IMR-90 (cell line): ENCODE measurements around the gene ZNF746. TPM values are rescaled to one million over a fixed set of nuclear protein-coding genes. Genes with fewer than 3 reads are reported as not detected.

Source experiments
- ATAC-seq: fragments of 200-7000 bp; cut with Tn5 transposase; 2 replicates; pipeline ENCODE4 v1.9.1; 2020; ENCODE audit warnings: low read depth, mild to moderate bottlenecking, moderate library complexity
- BruUV-seq: library from RNA; stranded (reverse); fragments of 400-500 nt; replicated peaks from 2 replicates; lab custom pipeline; 2021; lab: Mats Ljungman, UMichigan
- CTCF ChIA-PET: fragments of 300-600 bp; formaldehyde crosslinking; extraction: SDS; loops from one replicate; lab custom pipeline; 2021; ENCODE audit warnings: antibody characterized with exemption; lab: Yijun Ruan, JAX
- POLR2A ChIA-PET: fragments of 300-600 bp; sonication (Branson Sonifier 250); formaldehyde crosslinking; loops from one replicate; lab custom pipeline; 2022; ENCODE audit warnings: antibody characterized with exemption; ENCODE audit not compliant: unreplicated experiment; lab: Charles Lee
- DNase-seq: peaks from one replicate; pipeline ENCODE4 v3.0.0; 2013
- H2AFZ ChIP-seq: replicated peaks from 2 replicates; pipeline ENCODE3; 2013; ENCODE audit warnings: low read length, mild to moderate bottlenecking; ENCODE audit not compliant: poor library complexity
- H2AK5ac ChIP-seq: 2 replicates; pipeline ENCODE4 v1.6.1; 2013; ENCODE audit warnings: low read depth, low read length, inconsistent platforms
- H2AK9ac ChIP-seq: replicated peaks from 2 replicates; pipeline ENCODE3; 2013; ENCODE audit warnings: mild to moderate bottlenecking, low read depth, low read length, moderate library complexity; ENCODE audit not compliant: poor library complexity
- H2BK120ac ChIP-seq: 2 replicates; pipeline ENCODE4 v1.6.1; 2013; ENCODE audit warnings: low read depth, low read length, inconsistent platforms
- H2BK15ac ChIP-seq: 3 replicates; pipeline ENCODE4 v1.6.1; 2013; ENCODE audit warnings: low read depth, low read length, inconsistent platforms
- H2BK20ac ChIP-seq: 2 replicates; pipeline ENCODE4 v1.6.1; 2013; ENCODE audit warnings: low read depth, mild to moderate bottlenecking, inconsistent platforms, low read length, moderate library complexity
- H2BK5ac ChIP-seq: 2 replicates; pipeline ENCODE4 v1.6.1; 2013; ENCODE audit warnings: mild to moderate bottlenecking, low read depth, low read length, inconsistent platforms; ENCODE audit not compliant: poor library complexity, severe bottlenecking
- H3K14ac ChIP-seq: replicated peaks from 2 replicates; pipeline ENCODE4 v1.6.1; 2013; ENCODE audit warnings: low read depth, low read length, inconsistent platforms
- H3K18ac ChIP-seq: 2 replicates; pipeline ENCODE4 v1.6.1; 2013; ENCODE audit warnings: low read depth, low read length, control low read depth
- H3K23ac ChIP-seq: 2 replicates; pipeline ENCODE4 v1.6.1; 2013; ENCODE audit warnings: low read depth, low read length, inconsistent platforms
- H3K27ac ChIP-seq: 2 replicates; pipeline ENCODE4 v1.5.1; 2013; ENCODE audit warnings: mild to moderate bottlenecking, control low read depth, low read length; ENCODE audit not compliant: insufficient read depth
- H3K27me3 ChIP-seq: 2 replicates; pipeline ENCODE4 v1.6.1; 2013; ENCODE audit warnings: low read length; ENCODE audit not compliant: control insufficient read depth, insufficient read depth
- H3K36me3 ChIP-seq: 2 replicates; pipeline ENCODE4 v1.6.1; 2013; ENCODE audit warnings: low read length, mixed read lengths; ENCODE audit not compliant: control insufficient read depth, insufficient read depth
- H3K4ac ChIP-seq: 2 replicates; pipeline ENCODE4 v1.6.1; 2013; ENCODE audit warnings: low read depth, low read length, inconsistent platforms
- H3K4me1 ChIP-seq: 2 replicates; pipeline ENCODE4 v1.6.1; 2013; ENCODE audit warnings: low read length, mixed read lengths; ENCODE audit not compliant: control insufficient read depth, insufficient read depth
- H3K4me2 ChIP-seq: 2 replicates; pipeline ENCODE4 v1.6.1; 2013; ENCODE audit warnings: low read depth, mild to moderate bottlenecking, control low read depth, low read length, moderate library complexity
- H3K4me3 ChIP-seq: 2 replicates; pipeline ENCODE4 v1.5.1; 2013; ENCODE audit warnings: low read depth, mild to moderate bottlenecking, control low read depth, low read length, moderate library complexity; ENCODE audit not compliant: insufficient read depth
- H3K56ac ChIP-seq: 2 replicates; pipeline ENCODE4 v1.6.1; 2013; ENCODE audit warnings: low read length, inconsistent platforms; ENCODE audit not compliant: insufficient read depth; ENCODE audit errors: extremely low read depth
- H3K79me1 ChIP-seq, 2 experiments: 2 replicates each; pipeline ENCODE4 v1.6.1; 2013; ENCODE audit warnings: low read length in 2 of 2, inconsistent platforms in 1 of 2, low read depth in 1 of 2
- H3K9ac ChIP-seq: 2 replicates; pipeline ENCODE4 v1.6.1; 2013; ENCODE audit warnings: low read depth, low read length, control low read depth
- H3K9me1 ChIP-seq: 2 replicates; pipeline ENCODE4 v1.6.1; 2013; ENCODE audit warnings: low read length, inconsistent platforms; ENCODE audit not compliant: insufficient read depth
- H3K9me3 ChIP-seq: 2 replicates; pipeline ENCODE4 v1.6.1; 2013; ENCODE audit warnings: low read length; ENCODE audit not compliant: control insufficient read depth, insufficient read depth
- H4K20me1 ChIP-seq: 2 replicates; pipeline ENCODE4 v1.6.1; 2013; ENCODE audit warnings: low read length, inconsistent platforms; ENCODE audit not compliant: insufficient read depth
- H4K5ac ChIP-seq: 2 replicates; pipeline ENCODE4 v1.6.1; 2013; ENCODE audit warnings: mild to moderate bottlenecking, low read depth, low read length, control low read depth
- H4K8ac ChIP-seq, 2 experiments: 2 replicates each; pipeline ENCODE4 v1.6.1; 2013; ENCODE audit warnings: low read depth in 2 of 2, low read length in 2 of 2, control low read depth in 1 of 2, inconsistent platforms in 1 of 2
- H4K91ac ChIP-seq: 2 replicates; pipeline ENCODE4 v1.6.1; 2013; ENCODE audit warnings: low read depth, low read length, inconsistent platforms; ENCODE audit not compliant: insufficient read depth
- BHLHE40 ChIP-seq: fragments of 150-350 bp; IDR thresholded peaks from 2 replicates; pipeline ENCODE4 v1.6.1; 2016; ENCODE audit warnings: mild to moderate bottlenecking, low read depth, low read length
- CEBPB ChIP-seq: IDR thresholded peaks from 2 replicates; pipeline ENCODE4 v1.6.1; 2012; ENCODE audit warnings: low read depth, low read length, improper control_type of control experiment
- CTCF ChIP-seq: conservative IDR thresholded peaks from 2 replicates; pipeline ENCODE4 v1.5.1; 2012; ENCODE audit warnings: mild to moderate bottlenecking, low read depth, low read length, improper control_type of control experiment
- MXI1 ChIP-seq: IDR thresholded peaks from 2 replicates; pipeline ENCODE4 v1.6.1; 2012; ENCODE audit warnings: low read depth, mild to moderate bottlenecking, low read length, moderate library complexity, borderline replicate concordance
- NFE2L2 ChIP-seq: fragments of 150-350 bp; IDR thresholded peaks from 2 replicates; pipeline ENCODE4 v1.6.1; 2016; ENCODE audit warnings: low read depth, mild to moderate bottlenecking, low read length
- POLR2A ChIP-seq: IDR thresholded peaks from 2 replicates; pipeline ENCODE4 v1.6.1; 2012; ENCODE audit warnings: mild to moderate bottlenecking, low read depth, low read length
- RAD21 ChIP-seq: IDR thresholded peaks from 2 replicates; pipeline ENCODE4 v1.6.1; 2012; ENCODE audit warnings: low read length, improper control_type of control experiment
- RCOR1 ChIP-seq: IDR thresholded peaks from 2 replicates; pipeline ENCODE4 v1.6.1; 2012; ENCODE audit warnings: mild to moderate bottlenecking, low read length, improper control_type of control experiment; ENCODE audit not compliant: insufficient replicate concordance
- RFX5 ChIP-seq: IDR thresholded peaks from 2 replicates; pipeline ENCODE4 v1.8.0; 2012; ENCODE audit warnings: low read depth, mild to moderate bottlenecking, low read length, moderate library complexity
- SMC3 ChIP-seq: fragments of 150-350 bp; IDR thresholded peaks from 2 replicates; pipeline ENCODE4 v1.6.1; 2016; ENCODE audit warnings: low read depth, mild to moderate bottlenecking, antibody characterized with exemption, low read length, moderate library complexity
- USF2 ChIP-seq: fragments of 150-350 bp; IDR thresholded peaks from 2 replicates; pipeline ENCODE4 v1.6.1; 2017; ENCODE audit warnings: mild to moderate bottlenecking, antibody characterized with exemption, low read length, low read depth
- dilution Hi-C: fragments of 300-500 bp; cut with HindIII; formaldehyde crosslinking; loops from one replicate; pipeline ENCODE4 v1.14.3; 2018; ENCODE audit warnings: low sequenced_read_pairs; ENCODE audit not compliant: unreplicated experiment
- in situ Hi-C: fragments of 300-500 bp; cut with MboI; formaldehyde crosslinking; loops from 3 replicates; pipeline ENCODE4 v1.14.3; 2019; ENCODE audit warnings: low sequenced_read_pairs, inconsistent platforms, mixed read lengths
- intact Hi-C: fragments of 100-400 bp; cut with micrococcal nuclease; formaldehyde crosslinking; loops from 2 replicates; pipeline ENCODE4 v1.10.0; 2022
- polyA plus RNA-seq, 3 experiments: library from polyadenylated mRNA; depleted of rRNA; stranded (reverse); fragments of >200 nt; gene quantifications; 2 replicates each; pipeline ENCODE4 v1.2.3, GENCODE V29; 2012; ENCODE audit warnings: low replicate concordance in 1 of 3
- total RNA-seq: library from RNA; depleted of rRNA; stranded (reverse); fragments of >200 nt; gene quantifications from 2 replicates; pipeline ENCODE4 v1.2.3, GENCODE V29; 2012

Gene ZNF746
- total and polyA plus RNA-seq, 2 of the 4 experiments (the other 2 are of a cell fraction) = 6.6 to 8.4 TPM

GRCh38 chr7:149500201-149500600 lies 2.6 kb upstream of the ZNF746 start:
- Histone ChIP-seq H3K4me2 (no peak overlapping the region), H4K5ac (no peak overlapping the region), H4K20me1 (peaks cover 8% of the 10 kb centered on the region), H3K4ac (no peak overlapping the region), H2AK9ac (no peak overlapping the region), H3K23ac (no peak overlapping the region), H3K36me3 (no peaks in the 10 kb centered on the region), H3K4me3 (no peak overlapping the region), H2AFZ (no peak overlapping the region), H2AK5ac (no peak overlapping the region), H3K9ac (no peak overlapping the region), H3K27me3 (peaks cover 17% of the 10 kb centered on the region), H4K91ac (no peak overlapping the region), H2BK20ac (no peak overlapping the region), H2BK5ac (no peak overlapping the region), H2BK120ac (no peak overlapping the region), H2BK15ac (no peak overlapping the region), H3K14ac (no peak overlapping the region), H3K18ac (no peak overlapping the region), H4K8ac (no peak overlapping the region), H3K9me1 (peaks cover 7% of the 10 kb centered on the region), H3K56ac (no peak overlapping the region), H3K4me1 (peaks cover 8% of the 10 kb centered on the region), H3K27ac (no peak overlapping the region), H3K9me3 (no peaks in the 10 kb centered on the region), H3K79me1 (peaks cover 6 to 10% of the 10 kb centered on the region in 2 experiments; a peak in 3 of 4 replicates)
- no peak for ATAC-seq
- DNase-seq = no peak
- CTCF ChIA-PET = no interaction called here
- dilution Hi-C loops = no loop called here
- POLR2A ChIA-PET = no interaction called here
- TF ChIP-seq POLR2A (no peak), MXI1 (no peak), CTCF (no peak), RAD21 (no peak), USF2 (no peak), SMC3 (no peak), RCOR1 (no peak), BHLHE40 (no peak), CEBPB (no peak), RFX5 (no peak), NFE2L2 (no peak)
- intact Hi-C loops = no loop called here
- BruUV-seq = no TSS peak
- in situ Hi-C loops = no loop called here
